HG03378 (cell line): ENCODE data around the gene SH3D19.
"Not testable (repeated sequence)": the region's sequence is repeated elsewhere in the genome, so short reads cannot be mapped to it uniquely, and the experiment has no call there.

Experiments
- ATAC-seq: cut with Tn5 transposase; IDR thresholded peaks from one replicate; pipeline ENCODE4 v1.9.1; 2021; ENCODE audit warnings: mild to moderate bottlenecking, moderate library complexity; ENCODE audit not compliant: unreplicated experiment

The SH3D19 gene

GRCh38 chr4:151236036-151236435, 89.4 kb downstream of the SH3D19 start:
- ATAC-seq, result no peak

GRCh38 chr4:151235373-151235772, 90.0 kb downstream of the SH3D19 start:
- not testable (repeated sequence) for ATAC-seq

DNA sequence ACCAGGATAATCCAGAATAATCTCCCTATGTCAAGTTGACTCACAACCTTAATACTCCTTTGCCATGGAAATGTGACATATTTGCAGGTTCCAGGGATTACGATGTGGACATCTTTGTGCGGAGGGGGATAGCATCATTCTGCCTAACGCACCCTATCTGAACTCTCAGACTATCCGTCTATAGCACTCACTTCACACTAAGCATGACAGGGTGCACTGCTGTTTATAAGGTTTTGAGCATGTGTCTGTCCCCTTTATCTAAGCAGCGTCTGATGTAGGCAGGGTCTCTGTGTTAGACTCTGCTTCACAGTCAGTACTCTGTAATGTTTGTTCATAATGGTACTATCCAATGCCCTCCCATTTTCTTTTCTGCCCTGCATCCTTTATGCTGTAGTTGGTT, 91.8 kb downstream of the SH3D19 start:
- ATAC-seq, result no peak

- no peak for ATAC-seq
Measured at GRCh38 chr4:151231915-151232595, 93.3 kb downstream of the SH3D19 start.

DNA sequence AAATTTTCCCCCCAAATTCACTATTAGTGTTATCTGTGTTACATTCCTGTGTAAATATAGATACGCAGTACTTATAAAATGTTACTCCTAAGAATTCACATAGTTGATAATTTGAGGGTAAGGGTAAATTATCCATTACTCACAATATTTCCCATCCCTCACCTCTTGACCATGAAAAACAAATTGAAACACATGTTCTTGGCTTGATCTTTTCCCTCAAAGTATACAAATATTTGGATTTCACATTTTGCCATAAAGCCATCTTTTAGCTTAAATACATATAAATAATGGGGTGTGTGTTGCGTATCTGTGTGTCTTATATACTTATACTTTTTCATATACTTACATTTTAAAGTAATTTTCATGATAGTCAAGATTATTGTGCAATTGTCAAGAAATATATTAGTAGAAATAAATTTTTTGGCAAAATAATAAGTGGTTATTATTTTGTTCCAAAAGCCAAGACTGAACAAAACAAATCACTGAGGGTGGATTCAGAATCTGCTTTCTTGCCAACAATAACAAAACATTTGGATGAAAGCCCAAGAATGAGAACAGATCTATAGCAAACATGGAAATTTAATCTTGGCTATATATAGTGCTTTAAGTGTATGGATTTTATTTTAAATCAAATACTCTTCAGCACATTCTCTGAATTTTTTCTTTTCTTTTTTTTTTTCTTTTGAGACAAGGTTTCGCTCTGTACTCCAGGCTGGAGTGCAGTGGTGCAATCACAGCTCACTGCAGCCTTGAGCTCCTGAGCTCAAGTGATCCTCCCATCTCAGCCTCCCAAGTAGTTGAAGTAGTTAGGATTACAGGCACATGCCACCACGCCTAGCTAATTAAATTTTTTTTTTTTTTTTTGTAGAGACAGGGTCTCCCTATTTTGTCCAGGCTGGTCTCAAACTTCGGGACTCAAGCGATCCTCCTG, 97.0 kb downstream of the SH3D19 start:
- ATAC-seq, result no peak

DNA sequence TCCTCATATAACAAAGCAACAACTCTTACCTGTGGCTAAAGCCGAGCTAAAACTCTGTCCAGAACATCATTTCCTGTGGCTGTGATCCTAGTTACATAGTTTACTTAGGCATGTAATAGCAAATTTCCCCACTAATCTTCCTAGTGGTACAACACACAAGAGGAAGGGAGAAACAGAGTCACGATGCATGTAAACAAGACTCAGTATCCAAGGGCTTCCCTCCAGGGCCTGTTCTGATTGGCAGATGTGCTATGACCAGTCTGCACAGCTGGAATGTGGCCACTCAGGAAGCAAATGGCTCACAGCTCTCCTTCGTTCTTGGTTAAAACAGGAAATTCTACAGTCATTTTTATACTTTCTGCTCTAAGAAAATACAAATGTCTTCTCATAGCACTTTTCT, 97.7 kb downstream of the SH3D19 start:
- ATAC-seq, result no peak

DNA sequence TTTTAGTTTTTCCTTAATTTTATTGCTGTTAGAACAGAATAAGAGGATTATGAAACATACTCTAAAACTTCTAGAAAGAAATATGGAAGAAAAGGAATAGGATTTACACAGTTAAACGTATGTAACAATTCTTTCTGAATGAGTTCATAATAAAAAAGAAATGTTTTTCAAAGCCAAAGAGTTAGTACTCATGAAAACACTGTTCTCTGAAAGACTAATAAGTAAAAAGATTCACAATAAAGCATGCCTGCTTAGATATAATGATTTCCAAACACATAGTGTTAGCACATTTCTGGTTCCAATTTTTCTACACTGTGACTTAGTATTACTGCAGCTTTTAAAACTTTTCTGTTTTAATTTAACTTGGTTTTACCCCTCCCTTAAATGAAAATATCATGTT, 98.2 kb downstream of the SH3D19 start:
- ATAC-seq, result no peak

DNA sequence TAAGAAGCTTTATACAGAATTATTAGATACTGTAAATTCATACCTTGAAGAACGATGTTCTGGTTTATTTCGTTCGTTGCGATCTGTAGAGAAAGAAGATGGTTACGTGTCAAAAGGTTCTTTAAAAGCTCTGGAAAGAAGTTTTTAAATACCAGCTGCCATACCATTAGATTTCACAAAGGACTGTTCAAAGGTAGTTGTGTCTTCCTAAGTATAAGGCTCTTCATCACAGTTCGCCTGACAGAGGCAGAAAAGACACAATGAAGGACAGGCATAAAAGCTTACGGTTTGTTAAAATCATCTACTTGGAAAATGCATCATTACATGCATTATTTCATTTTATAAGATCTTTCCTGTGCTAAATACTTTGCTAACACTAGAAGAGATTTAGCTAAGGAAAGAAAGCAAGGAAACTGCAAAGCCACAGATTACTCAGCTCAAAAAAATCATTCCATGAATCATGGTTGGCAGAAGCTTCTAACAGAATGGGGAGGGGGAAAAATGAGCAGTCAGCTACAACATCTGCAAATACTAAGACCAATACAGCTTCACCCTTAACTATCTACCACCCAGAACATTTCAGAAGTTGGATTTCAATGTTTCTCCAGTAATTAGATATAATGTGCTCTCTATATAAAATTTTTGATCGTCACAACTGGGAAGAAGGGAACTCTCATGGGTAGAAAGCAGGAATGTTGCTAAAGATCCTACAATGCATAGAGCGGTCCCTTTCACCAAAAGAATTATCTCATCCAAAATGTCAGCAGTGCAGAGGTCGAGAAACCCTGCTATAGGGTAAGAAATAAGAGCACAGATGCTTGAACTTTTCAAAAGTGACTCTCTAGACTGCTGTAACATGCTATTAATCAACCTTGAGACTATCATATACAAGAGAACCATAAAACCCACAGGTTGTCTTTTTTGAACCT, 99.1 kb downstream of the SH3D19 start:
- no peak for ATAC-seq

- ATAC-seq, result no peak
Measured at GRCh38 chr4:151223465-151223864, 101.9 kb downstream of the SH3D19 start.

DNA sequence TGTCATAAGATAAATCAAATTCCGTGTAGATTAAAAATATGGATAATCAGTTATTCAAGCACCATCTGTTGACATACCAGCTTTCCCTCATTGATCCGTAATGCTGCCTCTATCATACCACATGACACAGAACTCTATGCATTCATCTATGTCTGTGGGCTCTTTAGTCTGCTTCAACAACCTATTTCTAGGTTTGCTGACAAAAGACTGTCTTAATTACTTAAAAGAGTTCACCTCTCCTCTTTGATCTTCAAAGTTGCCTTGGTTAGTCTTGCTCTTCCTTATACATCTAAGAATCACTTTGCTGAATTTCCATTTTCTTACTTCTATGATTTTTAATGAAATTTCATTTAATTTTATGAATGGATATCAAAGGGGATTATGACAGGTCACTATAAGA, 105.5 kb downstream of the SH3D19 start:
- no peak for ATAC-seq

- ATAC-seq, result no peak
Measured at GRCh38 chr4:151219091-151219490, 106.3 kb downstream of the SH3D19 start.

GRCh38 chr4:151218343-151218742, 107.1 kb downstream of the SH3D19 start:
- no peak for ATAC-seq

GRCh38 chr4:151217326-151217725, 108.1 kb downstream of the SH3D19 start:
- ATAC-seq, result no peak

DNA sequence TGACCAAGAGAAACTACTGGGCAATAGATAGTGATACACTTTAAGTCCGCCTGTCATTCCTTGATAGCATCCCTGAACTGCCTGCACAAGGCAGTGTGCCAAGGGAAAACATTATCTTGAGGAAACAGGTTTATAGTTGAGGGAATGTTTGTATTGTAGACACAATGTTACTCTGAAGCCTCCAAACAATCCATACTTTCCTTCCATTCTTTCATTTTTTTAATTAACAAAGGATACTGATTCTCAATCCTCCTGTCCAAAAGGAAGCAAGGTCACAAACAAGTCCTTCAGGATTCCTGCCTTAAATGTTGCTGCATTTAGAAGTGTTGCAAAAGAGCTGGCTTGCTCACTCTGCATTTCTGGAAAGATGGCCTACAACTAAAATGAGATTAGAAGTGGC, 110.1 kb downstream of the SH3D19 start:
- no peak for ATAC-seq

- no peak for ATAC-seq
Measured at GRCh38 chr4:151207868-151208267, 117.5 kb downstream of the SH3D19 start.

DNA sequence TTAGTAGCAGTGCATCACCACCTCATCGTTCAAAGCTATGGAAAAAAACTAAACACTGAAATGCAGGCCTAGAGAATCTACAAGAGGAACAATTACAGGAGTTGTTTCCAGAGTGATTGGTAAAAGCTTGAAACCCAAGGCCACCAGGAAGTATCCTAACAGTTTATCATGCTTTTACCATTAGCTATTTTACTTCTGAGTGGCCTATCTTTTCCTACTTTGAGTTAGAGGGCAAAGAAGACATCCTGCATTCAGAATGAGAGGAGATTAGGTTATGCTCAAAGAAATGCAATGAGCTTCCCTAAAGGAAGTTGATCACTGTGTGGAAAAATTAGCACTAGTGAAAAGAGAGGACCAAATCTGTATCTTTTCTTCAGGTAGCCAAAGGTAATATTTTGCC, 118.2 kb downstream of the SH3D19 start:
- no peak for ATAC-seq

GRCh38 chr4:151206241-151207005, 119.0 kb downstream of the SH3D19 start:
- ATAC-seq, result no peak

- no peak for ATAC-seq
Measured at GRCh38 chr4:151205722-151206121, 119.7 kb downstream of the SH3D19 start.

GRCh38 chr4:151204925-151205524, 120.4 kb downstream of the SH3D19 start:
- no peak for ATAC-seq

GRCh38 chr4:151202851-151203455, 122.5 kb downstream of the SH3D19 start:
- ATAC-seq, result no peak
